ENCODE results near the gene EYA2. TPM values are rescaled to one million over a fixed set of nuclear protein-coding genes. Genes with fewer than 3 reads are reported as not detected.

Gene EYA2
- total RNA-seq, 1 experiment from 2014 or later, result not detected

GRCh38 chr20:46935394-46936017 lies 40.9 kb downstream of the EYA2 start:
- H3K9me3 ChIP-seq (ENCODE audit: low read depth, low read length, poor library complexity, severe bottlenecking), result no peaks in the 10 kb centered on the region
- TF ChIP-seq EZH2 (IDR thresholded peaks at IDR 0.05; ENCODE audit: borderline replicate concordance, low read depth, low read length, poor library complexity, severe bottlenecking) (no peak), CTCF (conservative IDR thresholded peaks at IDR 0.05; ENCODE audit: low read depth, low read length) (no peak)
- no peaks in the 10 kb centered on the region for H3K4me1 ChIP-seq (ENCODE audit: insufficient read depth, low read length, poor library complexity, severe bottlenecking)
- intact Hi-C loops (cut with micrococcal nuclease; ENCODE audit: unreplicated experiment), result no loop called here
- peaks cover 31% of the 10 kb centered on the region for H3K27me3 ChIP-seq (replicated peaks; ENCODE audit: insufficient read depth, low read depth, low read length, poor library complexity)
- CTCF ChIA-PET, result no interaction called here
- no peak for DNase-seq (ENCODE audit: low spot score)
- H3K36me3 ChIP-seq (ENCODE audit: insufficient read depth, low read length, poor library complexity, severe bottlenecking), result no peaks in the 10 kb centered on the region
- no peak overlapping the region for H3K4me3 ChIP-seq (ENCODE audit: low read depth, low read length, poor library complexity, severe bottlenecking)
- no TSS peak for BruUV-seq (replicated peaks)
- H3K27ac ChIP-seq (ENCODE audit: low read depth, low read length, poor library complexity, severe bottlenecking), result no peak overlapping the region
- POLR2A ChIA-PET (ENCODE audit: low non-redundant PET), result no interaction called here

- Histone ChIP-seq H3K27me3 (replicated peaks; ENCODE audit: insufficient read depth, low read depth, low read length, poor library complexity) (peaks cover 20% of the 10 kb centered on the region), H3K4me1 (ENCODE audit: insufficient read depth, low read length, poor library complexity, severe bottlenecking) (no peaks in the 10 kb centered on the region), H3K36me3 (ENCODE audit: insufficient read depth, low read length, poor library complexity, severe bottlenecking) (no peaks in the 10 kb centered on the region), H3K4me3 (ENCODE audit: low read depth, low read length, poor library complexity, severe bottlenecking) (no peak overlapping the region), H3K27ac (ENCODE audit: low read depth, low read length, poor library complexity, severe bottlenecking) (no peak overlapping the region), H3K9me3 (ENCODE audit: low read depth, low read length, poor library complexity, severe bottlenecking) (no peaks in the 10 kb centered on the region)
- intact Hi-C loops (cut with micrococcal nuclease; ENCODE audit: unreplicated experiment), result no loop called here
- no TSS peak for BruUV-seq (replicated peaks)
- ChIA-PET CTCF (no interaction called here), POLR2A (ENCODE audit: low non-redundant PET) (no interaction called here)
- TF ChIP-seq EZH2 (IDR thresholded peaks at IDR 0.05; ENCODE audit: borderline replicate concordance, low read depth, low read length, poor library complexity, severe bottlenecking), result no peak
- no peak for TF ChIP-seq CTCF (conservative IDR thresholded peaks at IDR 0.05; ENCODE audit: low read depth, low read length)
- DNase-seq (ENCODE audit: low spot score), result no peak
Measured at GRCh38 chr20:46936415-46937156, 41.9 kb downstream of the EYA2 start.

GRCh38 chr20:46937157-46937523 lies 42.5 kb downstream of the EYA2 start:
- H3K36me3 ChIP-seq (ENCODE audit: insufficient read depth, low read length, poor library complexity, severe bottlenecking), result no peaks in the 10 kb centered on the region
- DNase-seq (ENCODE audit: low spot score), result no peak
- TF ChIP-seq CTCF (conservative IDR thresholded peaks at IDR 0.05; ENCODE audit: low read depth, low read length) (no peak), EZH2 (IDR thresholded peaks at IDR 0.05; ENCODE audit: borderline replicate concordance, low read depth, low read length, poor library complexity, severe bottlenecking) (no peak)
- no peak overlapping the region for H3K27ac ChIP-seq (ENCODE audit: low read depth, low read length, poor library complexity, severe bottlenecking)
- H3K4me3 ChIP-seq (ENCODE audit: low read depth, low read length, poor library complexity, severe bottlenecking), result no peak overlapping the region
- no peaks in the 10 kb centered on the region for H3K4me1 ChIP-seq (ENCODE audit: insufficient read depth, low read length, poor library complexity, severe bottlenecking)
- intact Hi-C loops (cut with micrococcal nuclease; ENCODE audit: unreplicated experiment), result no loop called here
- POLR2A ChIA-PET (ENCODE audit: low non-redundant PET), result no interaction called here
- CTCF ChIA-PET, result no interaction called here
- peaks cover 14% of the 10 kb centered on the region for H3K27me3 ChIP-seq (replicated peaks; ENCODE audit: insufficient read depth, low read depth, low read length, poor library complexity)
- no peaks in the 10 kb centered on the region for H3K9me3 ChIP-seq (ENCODE audit: low read depth, low read length, poor library complexity, severe bottlenecking)
- BruUV-seq (replicated peaks), result no TSS peak

Data from A673 (cell line).